Omental fat pad (tissue), 4 donors: Measurements from ENCODE around the gene CCDC83. TPM values are rescaled to one million over a fixed set of nuclear protein-coding genes. Genes with fewer than 3 reads are reported as not detected.

Experiments used
- ATAC-seq: fragments of 150-250 bp; one replicate; pipeline ENCODE4 v1.9.1; 2016; ENCODE audit warnings: mild to moderate bottlenecking, moderate library complexity; ENCODE audit not compliant: low FRiP score
- DNase-seq: peaks from one replicate; pipeline ENCODE4 v3.0.0-alpha.2; 2019; ENCODE audit warnings: low spot score
- CTCF ChIP-seq, 3 donors: fragments of 450-650 bp; IDR thresholded peaks; one replicate each; pipeline ENCODE4 v1.5.1; 2016 to 2017; ENCODE audit warnings: antibody characterized with exemption in 3 of 3, mild to moderate bottlenecking in 3 of 3, moderate library complexity in 2 of 3
- total RNA-seq, 4 donors: library from RNA; depleted of rRNA; stranded (reverse); fragments of >200 nt; gene quantifications; one replicate each; pipeline ENCODE4 v1.1.0, GENCODE V29; 2016

The CCDC83 gene
- total RNA-seq, 4 donors from 2014 or later: 3.2 TPM; not detected in 3

- DNase-seq (no peak), ATAC-seq (no peak)
- TF ChIP-seq CTCF (IDR thresholded peaks at IDR 0.05): no peak
Observed at GRCh38 chr11:85946221-85946620, 91.0 kb downstream of the CCDC83 start.

DNA sequence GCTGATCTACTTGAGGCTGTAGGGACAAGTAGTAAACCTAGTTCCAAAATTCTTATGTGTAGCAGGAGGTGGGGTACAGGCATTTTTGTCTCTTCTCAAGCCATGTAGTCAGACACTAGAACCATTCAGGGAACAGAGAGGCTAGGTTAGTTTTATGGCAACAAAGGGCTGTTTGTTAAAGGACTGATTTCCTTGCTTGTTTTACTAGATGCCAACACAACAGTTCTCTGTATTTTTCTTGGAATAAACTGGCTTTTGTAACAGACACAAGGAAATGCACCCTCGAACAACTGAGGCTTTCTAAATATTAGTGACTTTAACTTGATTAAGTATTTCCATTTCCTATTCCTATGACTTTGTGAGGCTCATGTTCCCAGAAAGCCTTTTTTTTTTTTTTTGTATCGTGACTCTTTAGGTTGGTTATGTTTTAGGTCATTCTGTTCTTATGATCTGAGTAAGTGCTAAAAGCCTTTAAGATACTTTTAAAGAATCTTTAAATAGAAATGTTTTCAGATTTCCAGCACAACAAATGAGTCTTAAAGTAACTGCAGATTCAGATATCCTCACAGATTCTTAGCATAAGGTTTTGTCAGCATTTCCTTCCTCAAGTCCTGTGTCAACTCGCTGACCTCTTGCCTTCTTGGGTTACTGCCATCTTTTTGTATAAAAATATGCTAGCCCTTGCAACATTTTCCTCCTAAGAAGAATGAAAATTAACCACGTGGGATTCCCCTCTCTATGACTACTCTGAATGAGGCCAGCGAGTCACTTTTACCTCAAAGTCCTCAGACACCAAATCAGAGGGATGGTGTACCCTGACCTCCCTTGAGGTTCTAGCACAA lies 92.5 kb downstream of the CCDC83 start:
- TF ChIP-seq CTCF (IDR thresholded peaks at IDR 0.05): no peak
- DNase-seq: no peak
- peak; percentile 69 for ATAC-seq

- no peak for ATAC-seq
- no peak for DNase-seq
Observed at GRCh38 chr11:85948884-85949283, 93.7 kb downstream of the CCDC83 start.

GRCh38 chr11:85949798-85950197 lies 94.6 kb downstream of the CCDC83 start:
- ATAC-seq (no peak), DNase-seq (no peak)
- no peak for TF ChIP-seq CTCF (IDR thresholded peaks at IDR 0.05)

More at GRCh38 chr11:85948884-85949283, 93.7 kb downstream of the CCDC83 start:
- no peak for TF ChIP-seq CTCF (IDR thresholded peaks at IDR 0.05)

DNA sequence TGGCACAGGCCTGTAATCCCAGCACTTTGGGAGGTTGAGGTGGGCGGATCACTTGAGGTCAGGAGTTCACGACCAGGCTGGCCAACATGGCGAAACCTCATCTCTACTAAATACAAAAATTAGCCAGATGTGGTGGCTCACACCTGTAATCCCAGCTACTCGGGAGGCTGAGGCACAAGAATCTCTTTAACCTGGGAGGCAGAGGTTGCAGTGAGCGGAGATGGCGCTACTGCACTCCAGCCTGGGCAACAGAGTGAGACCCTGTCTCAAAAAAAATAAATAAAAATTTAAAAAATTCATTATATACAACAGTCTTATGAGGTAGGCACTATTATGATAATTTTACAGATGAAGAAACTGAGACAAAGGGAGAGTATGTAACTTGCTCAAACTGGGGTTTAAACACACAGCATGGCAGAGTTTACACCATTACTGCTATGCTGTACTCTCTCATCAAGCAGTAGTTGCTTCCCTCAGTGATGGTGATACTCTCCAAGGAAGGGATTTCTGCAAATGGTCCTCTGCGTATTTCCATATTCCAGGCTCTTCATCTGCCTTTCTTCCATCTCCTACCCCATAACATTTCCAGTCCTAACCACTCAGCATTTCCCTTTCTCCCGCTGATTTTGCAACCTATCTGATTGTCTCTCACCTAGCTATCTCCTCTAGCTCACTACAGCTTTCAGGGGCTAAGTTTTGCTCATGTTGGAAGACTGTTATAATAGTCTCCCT lies 95.3 kb downstream of the CCDC83 start:
- no peak for ATAC-seq
- TF ChIP-seq CTCF (IDR thresholded peaks at IDR 0.05): no peak
- DNase-seq: no peak

GRCh38 chr11:85951049-85951405 lies 95.8 kb downstream of the CCDC83 start:
- ATAC-seq (no peak), DNase-seq (no peak)
- TF ChIP-seq CTCF (IDR thresholded peaks at IDR 0.05): no peak
